Stimulated activated CD8-positive, alpha-beta memory T cell treated with anti-CD3 and anti-CD28 coated beads, Interleukin-12 subunit alpha, Interleukin-12 subunit beta, amount 100 ng/mL, for 1 hour (primary cell): ENCODE data around the gene GPR108.
"Not testable (repeated sequence)": the region's sequence is repeated elsewhere in the genome, so short reads cannot be mapped to it uniquely, and the experiment has no call there.

ENCODE experiments used
- DNase-seq: peaks from one replicate; pipeline ENCODE4 v3.0.0-alpha.2; 2020; ENCODE audit warnings: low read depth

Gene GPR108

GRCh38 chr19:6720369-6721137 lies 16.8 kb downstream of the GPR108 start, which contains the start of gene C3:
Gene C3, minus strand, starts transcription at chr19:6720650. Its CDS starts 61 bp downstream, at chr19:6720589.
- no peak for DNase-seq

- no peak for DNase-seq
Observed at GRCh38 chr19:6719992-6720368, 17.4 kb downstream of the GPR108 start.

GRCh38 chr19:6719540-6719861 lies 17.9 kb downstream of the GPR108 start:
- no peak for DNase-seq

- DNase-seq: no peak
Observed at GRCh38 chr19:6718741-6719539, 18.4 kb downstream of the GPR108 start.

GRCh38 chr19:6718111-6718740 lies 19.2 kb downstream of the GPR108 start:
- DNase-seq: no peak

- DNase-seq: no peak
Observed at GRCh38 chr19:6717441-6717971, 19.9 kb downstream of the GPR108 start.

- DNase-seq: no peak
Observed at GRCh38 chr19:6717036-6717435, 20.3 kb downstream of the GPR108 start.

GRCh38 chr19:6716610-6716970 lies 20.8 kb downstream of the GPR108 start:
- no peak for DNase-seq

GRCh38 chr19:6714749-6715555 lies 22.4 kb downstream of the GPR108 start:
- DNase-seq: no peak

- no peak for DNase-seq
Observed at GRCh38 chr19:6713773-6714692, 23.3 kb downstream of the GPR108 start.

- DNase-seq: no peak
Observed at GRCh38 chr19:6712692-6713670, 24.4 kb downstream of the GPR108 start.

- no peak for DNase-seq
Observed at GRCh38 chr19:6712231-6712630, 25.1 kb downstream of the GPR108 start.

GRCh38 chr19:6711605-6712004 lies 25.8 kb downstream of the GPR108 start:
- no peak for DNase-seq

- DNase-seq: no peak
Observed at GRCh38 chr19:6711078-6711361, 26.4 kb downstream of the GPR108 start.

GRCh38 chr19:6710273-6711077 lies 26.9 kb downstream of the GPR108 start:
- DNase-seq: no peak

GRCh38 chr19:6709549-6709948 lies 27.8 kb downstream of the GPR108 start:
- no peak for DNase-seq

- DNase-seq: not testable (repeated sequence)
Observed at GRCh38 chr19:6708913-6709312, 28.5 kb downstream of the GPR108 start.

GRCh38 chr19:6708346-6708745 lies 29.0 kb downstream of the GPR108 start:
- DNase-seq: no peak

- DNase-seq: no peak
Observed at GRCh38 chr19:6707658-6708018, 29.7 kb downstream of the GPR108 start.
